ENCODE measurements around the gene ATP2B2.
A peak's percentile ranks its signal among the peaks of the same experiment; 100 is the strongest.

ATP2B2 gene

DNA sequence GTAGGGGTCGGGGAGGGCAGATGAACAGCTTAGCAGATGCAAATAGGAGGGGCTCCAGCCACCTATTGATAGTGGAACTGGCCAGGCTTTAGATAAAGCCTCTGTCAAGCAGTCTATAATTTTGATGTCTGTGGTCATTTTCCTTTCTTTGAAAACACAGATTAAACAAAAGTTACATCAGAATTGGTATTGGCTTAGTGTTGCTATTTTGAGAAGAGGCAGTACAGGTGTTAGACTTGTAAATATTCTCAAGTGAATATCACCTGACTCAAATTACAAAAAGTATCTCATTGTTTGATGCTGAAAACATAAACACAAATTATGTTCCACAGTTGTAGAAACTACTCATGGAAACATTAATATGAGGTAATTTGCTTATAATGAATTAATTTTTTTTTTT lies 230.8 kb downstream of the ATP2B2 start:
- no peaks in the 10 kb centered on the region for H3K9me3 Mint-ChIP-seq
- H3K27me3 Mint-ChIP-seq, result no peaks in the 10 kb centered on the region
- peak overlapping the region; percentile 47 for H3K27ac Mint-ChIP-seq
- peaks cover 50% of the 10 kb centered on the region for H3K36me3 Mint-ChIP-seq (ENCODE audit: low read depth)
- DNase-seq, result no peak
- peaks cover 29% of the 10 kb centered on the region for H3K4me1 Mint-ChIP-seq
- no peak overlapping the region for H3K4me3 Mint-ChIP-seq
- no peak for ATAC-seq

Measured in activated naive CD8-positive, alpha-beta T cell treated with anti-CD3 and anti-CD28 coated beads, Interleukin-2, amount 50 U/mL, for 24 hours (primary cell).